Left forelimb (tissue), 1 donor: ENCODE results near the gene GARIN5A.
"Not testable (repeated sequence)": the region's sequence is repeated elsewhere in the genome, so short reads cannot be mapped to it uniquely, and the experiment has no call there.

Experiments used
- DNase-seq: peaks from one replicate; pipeline ENCODE4 v3.0.0-alpha.2; 2018; ENCODE audit warnings: low spot score

The GARIN5A gene

GRCh38 chr19:50465000-50465399 is 11.6 kb downstream of the GARIN5A start:
- DNase-seq = no peak

GRCh38 chr19:50464348-50464747 is 12.3 kb downstream of the GARIN5A start:
- DNase-seq = no peak

- DNase-seq = no peak
These were observed 13.7 kb downstream of the GARIN5A start for GRCh38 chr19:50462970-50463369.

- no peak for DNase-seq
These were observed 15.4 kb downstream of the GARIN5A start for GRCh38 chr19:50461066-50461875.

GRCh38 chr19:50460161-50460765 is 16.4 kb downstream of the GARIN5A start:
- no peak for DNase-seq

GRCh38 chr19:50459638-50460037 is 17.0 kb downstream of the GARIN5A start:
- no peak for DNase-seq

GRCh38 chr19:50459067-50459456 is 17.6 kb downstream of the GARIN5A start:
- no peak for DNase-seq

GRCh38 chr19:50458396-50459066 is 18.1 kb downstream of the GARIN5A start:
- DNase-seq = no peak

- no peak for DNase-seq
These were observed 19.3 kb downstream of the GARIN5A start for GRCh38 chr19:50457300-50457699.

GRCh38 chr19:50455992-50456391 is 20.7 kb downstream of the GARIN5A start:
- no peak for DNase-seq

- no peak for DNase-seq
These were observed 23.4 kb downstream of the GARIN5A start for GRCh38 chr19:50453243-50453642.

GRCh38 chr19:50451223-50451534 is 25.5 kb downstream of the GARIN5A start:
- DNase-seq = no peak

GRCh38 chr19:50450369-50451222 is 26.1 kb downstream of the GARIN5A start:
- no peak for DNase-seq

GRCh38 chr19:50449236-50449899 is 27.3 kb downstream of the GARIN5A start:
- no peak for DNase-seq

GRCh38 chr19:50447750-50448149 is 28.9 kb downstream of the GARIN5A start:
- no peak for DNase-seq

GRCh38 chr19:50447053-50447452 is 29.6 kb downstream of the GARIN5A start:
- DNase-seq = no peak

- no peak for DNase-seq
These were observed 32.6 kb downstream of the GARIN5A start for GRCh38 chr19:50444059-50444458.

- DNase-seq = not testable (repeated sequence)
These were observed 37.5 kb downstream of the GARIN5A start for GRCh38 chr19:50439130-50439529.

GRCh38 chr19:50437862-50438449 is 38.7 kb downstream of the GARIN5A start:
- DNase-seq = no peak

- DNase-seq = no peak
These were observed 41.0 kb downstream of the GARIN5A start for GRCh38 chr19:50435627-50436026.

GRCh38 chr19:50435221-50435620 is 41.4 kb downstream of the GARIN5A start:
- no peak for DNase-seq
